ENCODE data around the gene LRP4.
"Not testable (repeated sequence)": the region's sequence is repeated elsewhere in the genome, so short reads cannot be mapped to it uniquely, and the experiment has no call there.

LRP4 gene, protein sequence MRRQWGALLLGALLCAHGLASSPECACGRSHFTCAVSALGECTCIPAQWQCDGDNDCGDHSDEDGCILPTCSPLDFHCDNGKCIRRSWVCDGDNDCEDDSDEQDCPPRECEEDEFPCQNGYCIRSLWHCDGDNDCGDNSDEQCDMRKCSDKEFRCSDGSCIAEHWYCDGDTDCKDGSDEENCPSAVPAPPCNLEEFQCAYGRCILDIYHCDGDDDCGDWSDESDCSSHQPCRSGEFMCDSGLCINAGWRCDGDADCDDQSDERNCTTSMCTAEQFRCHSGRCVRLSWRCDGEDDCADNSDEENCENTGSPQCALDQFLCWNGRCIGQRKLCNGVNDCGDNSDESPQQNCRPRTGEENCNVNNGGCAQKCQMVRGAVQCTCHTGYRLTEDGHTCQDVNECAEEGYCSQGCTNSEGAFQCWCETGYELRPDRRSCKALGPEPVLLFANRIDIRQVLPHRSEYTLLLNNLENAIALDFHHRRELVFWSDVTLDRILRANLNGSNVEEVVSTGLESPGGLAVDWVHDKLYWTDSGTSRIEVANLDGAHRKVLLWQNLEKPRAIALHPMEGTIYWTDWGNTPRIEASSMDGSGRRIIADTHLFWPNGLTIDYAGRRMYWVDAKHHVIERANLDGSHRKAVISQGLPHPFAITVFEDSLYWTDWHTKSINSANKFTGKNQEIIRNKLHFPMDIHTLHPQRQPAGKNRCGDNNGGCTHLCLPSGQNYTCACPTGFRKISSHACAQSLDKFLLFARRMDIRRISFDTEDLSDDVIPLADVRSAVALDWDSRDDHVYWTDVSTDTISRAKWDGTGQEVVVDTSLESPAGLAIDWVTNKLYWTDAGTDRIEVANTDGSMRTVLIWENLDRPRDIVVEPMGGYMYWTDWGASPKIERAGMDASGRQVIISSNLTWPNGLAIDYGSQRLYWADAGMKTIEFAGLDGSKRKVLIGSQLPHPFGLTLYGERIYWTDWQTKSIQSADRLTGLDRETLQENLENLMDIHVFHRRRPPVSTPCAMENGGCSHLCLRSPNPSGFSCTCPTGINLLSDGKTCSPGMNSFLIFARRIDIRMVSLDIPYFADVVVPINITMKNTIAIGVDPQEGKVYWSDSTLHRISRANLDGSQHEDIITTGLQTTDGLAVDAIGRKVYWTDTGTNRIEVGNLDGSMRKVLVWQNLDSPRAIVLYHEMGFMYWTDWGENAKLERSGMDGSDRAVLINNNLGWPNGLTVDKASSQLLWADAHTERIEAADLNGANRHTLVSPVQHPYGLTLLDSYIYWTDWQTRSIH (N-terminal part only)

DNA sequence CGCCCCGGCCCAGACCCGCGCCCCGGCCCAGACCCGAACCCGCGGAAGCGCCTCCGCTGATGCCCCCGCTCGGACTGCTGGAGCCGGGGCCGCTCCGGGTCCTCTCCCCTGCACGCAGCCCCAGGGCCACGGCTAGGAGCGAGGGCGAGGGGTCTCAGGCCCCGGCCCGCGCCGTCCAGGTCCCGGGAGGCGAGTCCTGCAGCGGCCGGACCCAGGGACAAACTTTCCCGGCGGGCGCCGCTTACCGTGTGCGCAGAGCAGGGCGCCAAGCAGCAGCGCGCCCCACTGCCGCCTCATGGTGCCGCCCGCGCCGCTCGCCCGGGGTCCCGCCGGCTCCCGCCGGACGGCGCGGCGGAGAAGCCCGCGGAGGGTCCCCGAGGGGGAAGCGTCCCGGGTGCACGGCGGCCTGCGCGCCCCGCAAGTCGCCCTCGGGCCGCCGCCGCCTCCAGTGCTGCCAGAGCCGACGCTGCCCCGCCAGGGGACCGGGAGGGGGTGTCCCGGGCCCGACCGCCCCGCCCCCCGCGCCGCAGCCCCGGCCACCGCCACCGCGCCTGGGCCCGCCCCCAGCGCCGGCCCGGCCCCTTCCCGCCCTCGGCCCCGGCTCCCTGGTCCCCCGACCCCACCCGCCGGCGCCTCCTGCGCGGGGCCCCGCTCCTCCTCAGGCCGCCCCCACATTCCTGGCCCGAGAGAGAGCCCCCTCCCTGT, at the start of gene LRP4:
LRP4 (minus strand) TSS at position 468 of the 705 bp plus-strand sequence; CDS start at position 297, 171 bp downstream.
- peak; percentile 39 to 61 for DNase-seq

DNA sequence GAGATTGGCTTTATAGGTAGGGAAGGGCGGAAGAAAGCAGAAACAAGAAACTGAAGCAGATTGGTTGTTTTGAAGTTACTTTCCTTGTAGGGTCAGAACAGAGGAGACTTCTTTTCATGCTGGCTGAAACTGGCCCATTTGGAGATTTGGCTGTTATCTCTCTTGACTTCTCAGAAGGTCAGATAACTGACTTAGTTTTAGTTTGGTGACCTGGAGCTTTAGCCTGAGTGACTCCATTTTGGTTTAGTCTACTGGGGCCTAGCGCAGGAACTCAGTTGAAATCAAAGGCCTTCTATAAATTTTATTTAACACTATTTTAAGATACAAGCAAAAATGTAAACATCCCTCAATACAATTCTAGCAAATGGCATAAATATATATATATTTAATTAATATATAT, 49.6 kb upstream of the LRP4 start:
- DNase-seq = no peak

DNA sequence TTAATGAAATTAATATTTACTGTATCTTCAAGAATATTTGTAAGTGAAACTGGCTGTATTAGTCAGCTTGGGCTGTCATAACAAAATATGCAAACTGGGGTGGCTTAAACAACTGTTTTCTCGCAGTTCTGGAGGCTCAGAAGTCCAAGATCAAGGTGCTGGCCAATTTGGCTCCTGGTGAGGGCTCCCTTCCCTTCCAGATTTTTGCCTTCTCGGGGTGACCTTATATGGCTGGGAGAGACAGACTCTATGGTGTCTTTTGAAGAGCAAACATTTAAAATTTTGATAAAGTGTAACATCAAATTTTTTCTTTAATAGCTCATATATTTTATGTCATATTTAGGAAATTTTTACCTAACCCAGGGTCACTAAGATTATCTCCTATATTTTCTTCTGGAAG, 48.4 kb upstream of the LRP4 start:
- DNase-seq = no peak

DNA sequence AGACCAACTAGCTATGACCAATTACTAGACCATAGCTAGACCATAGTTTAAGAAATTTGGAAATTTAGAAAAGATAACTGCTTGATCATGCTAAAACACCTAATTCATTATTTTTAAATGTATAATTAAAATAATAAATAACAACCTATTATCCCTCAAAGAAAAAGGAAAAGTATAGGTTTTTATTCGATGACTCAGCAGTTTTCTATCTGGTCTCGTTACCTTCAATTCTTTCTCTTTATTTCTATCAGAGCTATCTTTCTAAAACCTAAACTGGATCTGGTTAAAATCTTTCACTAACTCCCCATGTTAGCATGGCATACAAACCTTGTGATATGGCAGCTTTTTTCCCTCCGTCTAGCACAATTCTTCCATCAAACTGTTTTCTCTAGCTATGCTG, 45.5 kb upstream of the LRP4 start:
- no peak for DNase-seq

GRCh38 chr11:46961886-46962285, 43.5 kb upstream of the LRP4 start:
- DNase-seq = not testable (repeated sequence)

GRCh38 chr11:46961041-46961440, 42.7 kb upstream of the LRP4 start:
- no peak for DNase-seq

GRCh38 chr11:46958777-46959176, 40.4 kb upstream of the LRP4 start:
- DNase-seq = no peak

GRCh38 chr11:46953093-46953492, 34.7 kb upstream of the LRP4 start:
- DNase-seq = no peak

- DNase-seq = no peak
Observed at GRCh38 chr11:46952553-46952952, 34.2 kb upstream of the LRP4 start.

- DNase-seq = no peak
Observed at GRCh38 chr11:46951864-46952263, 33.5 kb upstream of the LRP4 start.

GRCh38 chr11:46949297-46949696, 30.9 kb upstream of the LRP4 start:
- no peak for DNase-seq

GRCh38 chr11:46948378-46949131, 30.2 kb upstream of the LRP4 start:
- no peak for DNase-seq

DNA sequence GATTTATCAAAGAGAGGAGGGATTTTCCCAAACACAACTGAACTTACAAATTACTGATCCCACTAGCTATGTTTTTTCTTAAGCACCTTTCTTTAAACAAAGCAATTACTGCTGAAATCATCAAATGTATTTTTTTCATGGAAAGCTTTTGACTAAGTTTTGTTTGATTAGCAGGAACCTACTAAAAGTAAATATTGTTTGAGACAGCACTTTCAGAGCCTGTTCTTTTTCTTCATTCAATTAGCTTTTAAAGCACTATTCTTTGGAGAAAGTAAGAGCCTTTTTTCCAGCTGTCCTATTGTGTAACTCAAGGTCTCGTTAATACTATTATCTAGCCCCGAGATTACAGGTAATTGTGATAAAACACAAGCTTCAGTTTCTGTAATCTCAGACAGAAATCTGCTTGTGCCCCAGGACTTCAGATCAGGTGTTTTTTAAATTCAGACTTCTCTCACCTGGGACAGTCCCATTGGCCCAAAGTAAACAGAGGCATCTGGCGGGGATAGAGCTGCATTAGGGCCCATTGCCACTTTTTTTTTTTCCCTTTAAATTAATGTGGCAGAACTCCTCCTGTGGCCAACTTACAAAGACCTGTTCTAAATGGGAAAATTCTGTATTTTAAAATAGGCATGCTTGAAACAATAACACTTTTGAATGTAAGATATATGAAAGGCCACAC, 29.2 kb upstream of the LRP4 start:
- DNase-seq = no peak

- no peak for DNase-seq
Observed at GRCh38 chr11:46944356-46945075, 26.2 kb upstream of the LRP4 start.

DNA sequence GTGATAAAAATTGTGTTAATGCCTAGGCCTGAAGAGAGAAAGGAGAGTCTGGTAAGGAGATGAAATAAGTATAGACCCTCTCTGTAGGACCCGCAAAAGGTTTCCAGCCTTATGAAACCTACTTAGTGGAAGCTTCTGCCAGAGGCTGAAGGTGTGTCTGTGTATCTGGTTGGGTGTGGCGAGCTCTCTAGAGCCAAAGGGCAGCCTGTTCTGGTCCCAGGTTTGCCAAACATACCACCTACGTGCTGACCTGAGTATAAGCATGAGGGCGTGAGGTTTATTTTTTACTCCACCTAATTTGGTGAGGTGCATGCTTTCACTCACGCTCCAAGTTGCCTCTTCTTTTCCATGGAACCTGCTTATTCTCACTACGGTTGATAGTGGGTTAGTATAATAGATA, 23.8 kb upstream of the LRP4 start:
- no peak for DNase-seq

GRCh38 chr11:46936138-46937110, 18.1 kb upstream of the LRP4 start, which contains the start of gene CSTPP1:
Gene CSTPP1 (plus strand): TSS chr11:46936761. CDS start chr11:46936806, 45 bp downstream.
- DNase-seq = peak; percentile 95 to 96

DNA sequence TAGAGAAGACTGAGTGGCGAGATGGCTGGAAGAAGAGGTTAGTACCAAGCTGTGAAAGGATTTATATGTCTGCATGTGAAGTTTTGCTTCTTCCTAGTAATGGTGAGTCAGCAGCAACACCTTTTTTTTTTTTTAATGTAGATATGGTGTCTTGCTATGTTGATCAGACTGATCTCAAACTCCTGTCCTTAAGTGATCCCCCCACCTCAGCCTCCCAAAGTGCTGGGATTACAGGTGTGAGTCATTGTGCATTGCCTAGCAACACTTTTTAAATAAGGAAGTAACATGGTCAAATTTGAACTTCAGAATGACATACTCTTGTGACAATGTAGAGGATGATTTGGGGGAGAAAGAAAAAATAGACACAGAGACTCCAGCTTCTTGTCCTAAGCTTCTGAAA, 11.7 kb upstream of the LRP4 start:
- no peak for DNase-seq

GRCh38 chr11:46928701-46929100, 10.4 kb upstream of the LRP4 start:
- DNase-seq = not testable (repeated sequence)

DNA sequence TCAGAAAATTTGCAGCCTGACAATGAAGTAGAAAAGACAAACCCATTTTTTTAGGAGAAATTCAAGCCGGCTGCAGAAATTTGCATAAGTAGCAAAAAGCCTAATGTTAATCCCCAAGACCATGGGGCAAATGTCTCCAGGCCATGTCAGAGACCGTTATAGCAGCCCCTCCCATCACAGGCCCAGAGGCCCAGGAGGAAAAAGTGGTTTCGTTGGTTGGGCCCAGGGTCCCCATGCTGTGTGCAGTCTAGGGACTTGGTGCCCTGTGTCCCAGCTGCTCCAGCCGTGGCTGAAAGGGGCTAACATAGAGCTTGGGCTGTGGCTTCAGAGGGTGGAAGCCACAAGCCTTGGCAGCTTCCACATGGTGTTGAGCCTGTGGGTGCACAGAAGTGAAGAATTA, 9.6 kb upstream of the LRP4 start:
- DNase-seq = not testable (repeated sequence)

All from stimulated activated CD4-positive, alpha-beta T cell treated with anti-CD3 and anti-CD28 coated beads, Interleukin-2, amount 100 ng/mL, for 24 hours (primary cell).